Muscle layer of duodenum (tissue), 2 donors: ENCODE data around the gene SLC15A1.

Source experiments
- H3K27ac ChIP-seq: one replicate; pipeline ENCODE4 v1.7.0; 2013; ENCODE audit warnings: mild to moderate bottlenecking, low read length
- H3K27me3 ChIP-seq: one replicate; pipeline ENCODE4 v1.7.0; 2013; ENCODE audit warnings: low read depth, mild to moderate bottlenecking, control low read depth, low read length
- H3K36me3 ChIP-seq, 2 donors: one replicate each; pipeline ENCODE4 v1.7.0; 2013; ENCODE audit warnings: low read length in 2 of 2, control low read depth in 1 of 2, mild to moderate bottlenecking in 1 of 2; ENCODE audit not compliant: insufficient read depth in 2 of 2, control insufficient read depth in 1 of 2
- H3K4me1 ChIP-seq, 2 donors: one replicate each; pipeline ENCODE4 v1.7.0; 2013; ENCODE audit warnings: low read length in 2 of 2, mild to moderate bottlenecking in 2 of 2, control low read depth in 1 of 2, moderate library complexity in 1 of 2; ENCODE audit not compliant: insufficient read depth in 2 of 2, control insufficient read depth in 1 of 2
- H3K4me3 ChIP-seq, 2 donors: one replicate each; pipeline ENCODE4 v1.7.0; 2013; ENCODE audit warnings: low read length in 2 of 2, low read depth in 1 of 2, mild to moderate bottlenecking in 1 of 2
- H3K9me3 ChIP-seq, 2 donors: one replicate each; pipeline ENCODE4 v1.7.0; 2013; ENCODE audit warnings: low read length in 2 of 2, control low read depth in 1 of 2, mild to moderate bottlenecking in 1 of 2; ENCODE audit not compliant: control insufficient read depth in 1 of 2
- donor health status: healthy.

SLC15A1 gene

DNA sequence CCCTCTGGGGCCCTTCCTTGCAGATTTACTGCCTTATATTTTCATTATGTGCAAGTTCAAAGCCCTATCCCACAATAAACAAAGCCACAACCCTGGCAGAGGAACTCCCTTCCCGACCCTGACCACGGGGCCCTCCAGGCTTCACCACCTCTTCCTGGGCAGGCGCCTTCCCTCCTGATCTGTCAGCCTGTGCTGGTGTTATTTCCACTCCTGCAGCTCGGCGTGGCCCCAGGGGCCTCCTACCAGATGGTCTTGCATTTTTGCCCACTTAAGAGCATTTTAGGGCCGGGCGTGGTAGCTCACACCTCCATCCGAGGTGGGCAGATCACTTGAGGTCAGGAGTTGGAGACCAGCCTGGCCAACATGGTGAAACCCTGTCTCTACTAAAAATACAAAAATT lies 22.8 kb downstream of the SLC15A1 start:
- Histone ChIP-seq H3K36me3 (no peaks in the 10 kb centered on the region), H3K9me3 (no peaks in the 10 kb centered on the region), H3K27me3 (no peaks in the 10 kb centered on the region)

DNA sequence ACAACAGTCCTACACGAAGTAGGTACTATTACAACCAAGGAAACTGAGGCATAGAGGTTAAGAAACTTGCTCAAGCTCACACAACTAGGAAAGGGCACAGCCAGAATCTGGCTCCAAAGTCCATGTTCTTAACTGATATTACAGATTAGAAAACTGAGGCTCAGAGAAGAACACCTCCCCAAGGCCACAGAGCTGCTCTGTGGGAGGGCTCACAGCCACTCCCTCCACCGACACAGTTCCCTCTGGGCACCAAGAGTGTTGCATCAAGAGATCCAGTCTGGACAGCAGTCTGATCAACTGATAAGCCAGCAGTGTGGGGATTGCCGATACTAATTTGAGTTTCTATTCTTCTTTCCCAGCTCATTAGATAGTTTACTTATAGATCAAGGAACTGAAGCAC lies 29.5 kb downstream of the SLC15A1 start:
- no peak overlapping the region for H3K27ac ChIP-seq
- no peaks in the 10 kb centered on the region for H3K4me1 ChIP-seq
- H3K9me3 ChIP-seq, result no peaks in the 10 kb centered on the region
- H3K27me3 ChIP-seq, result no peaks in the 10 kb centered on the region
- H3K4me3 ChIP-seq, result no peak overlapping the region
- no peaks in the 10 kb centered on the region for H3K36me3 ChIP-seq

More for the DNA sequence above, 22.8 kb downstream of the SLC15A1 start:
- no peak overlapping the region for H3K4me3 ChIP-seq
- H3K27ac ChIP-seq, result no peak overlapping the region
- H3K4me1 ChIP-seq, result no peaks in the 10 kb centered on the region

DNA sequence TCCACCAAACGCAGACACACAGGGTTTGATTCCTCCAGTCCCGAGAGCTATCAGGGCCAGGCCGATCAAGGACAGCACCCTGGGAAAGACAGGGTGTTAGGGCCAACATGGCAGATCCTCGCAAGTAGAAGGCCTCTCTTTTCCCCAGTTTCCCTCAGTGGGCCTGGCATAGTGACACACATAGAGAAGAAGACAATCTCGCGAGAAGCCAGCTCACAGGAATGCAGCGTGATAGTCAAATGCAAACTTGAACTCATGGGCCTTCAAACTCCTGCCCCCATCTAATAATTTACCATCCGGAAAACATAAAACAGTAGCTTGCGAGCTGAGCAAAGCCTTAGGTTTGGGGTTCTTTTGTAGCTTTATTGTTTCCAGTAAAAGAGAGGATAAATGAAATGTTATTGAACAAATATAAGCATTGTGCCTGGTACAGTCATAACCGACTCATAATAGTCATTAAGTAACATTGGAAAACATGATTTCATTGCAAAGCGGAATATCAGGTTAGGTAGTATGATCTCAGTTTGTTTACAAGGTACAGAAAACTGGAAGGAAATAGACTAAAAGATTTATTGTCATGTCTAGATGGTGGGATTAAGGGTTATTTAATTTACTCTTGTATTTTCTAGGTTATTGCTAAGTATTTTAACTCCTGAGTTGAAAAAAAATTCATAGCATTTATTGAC lies 30.5 kb downstream of the SLC15A1 start:
- no peaks in the 10 kb centered on the region for H3K36me3 ChIP-seq
- no peak overlapping the region for H3K27ac ChIP-seq
- no peak overlapping the region for H3K4me3 ChIP-seq
- no peaks in the 10 kb centered on the region for H3K9me3 ChIP-seq
- H3K27me3 ChIP-seq, result no peaks in the 10 kb centered on the region
- no peaks in the 10 kb centered on the region for H3K4me1 ChIP-seq

DNA sequence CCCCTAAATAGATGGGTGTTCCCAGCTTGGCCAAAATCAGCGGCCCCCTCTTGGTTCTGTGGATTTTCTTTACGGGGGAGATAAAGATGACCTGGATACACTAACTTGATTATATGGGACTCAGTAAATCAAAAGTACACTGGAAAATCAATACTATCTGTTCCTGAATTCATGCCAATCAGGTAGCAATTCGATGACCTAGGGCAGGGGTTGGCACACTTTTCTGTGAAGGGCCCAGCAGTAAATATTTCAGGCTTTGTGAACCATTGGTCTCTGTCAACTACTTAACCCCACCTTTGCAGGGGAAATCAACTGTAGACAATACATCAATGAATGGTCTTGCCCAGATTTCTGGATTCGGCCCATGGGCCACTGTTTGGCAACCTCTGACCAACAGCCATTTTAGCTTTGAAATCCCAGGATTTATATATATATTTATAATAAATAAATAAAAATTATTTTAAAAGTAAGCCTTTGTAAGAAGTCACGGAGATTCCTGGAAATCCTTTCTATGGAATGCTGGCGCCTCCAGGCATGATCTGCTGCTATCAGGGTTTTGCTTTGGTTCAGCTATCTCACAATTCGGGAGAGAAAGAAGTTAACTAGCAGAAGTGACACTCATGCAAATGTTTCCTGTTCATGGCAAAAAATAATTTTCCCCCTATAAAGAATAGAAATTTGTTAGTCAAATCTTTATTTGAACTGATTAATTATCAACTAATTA lies 32.8 kb downstream of the SLC15A1 start:
- no peaks in the 10 kb centered on the region for H3K27me3 ChIP-seq
- H3K4me3 ChIP-seq, result no peak overlapping the region
- no peaks in the 10 kb centered on the region for H3K9me3 ChIP-seq
- H3K36me3 ChIP-seq, result no peaks in the 10 kb centered on the region
- no peaks in the 10 kb centered on the region for H3K4me1 ChIP-seq
- no peak overlapping the region for H3K27ac ChIP-seq

DNA sequence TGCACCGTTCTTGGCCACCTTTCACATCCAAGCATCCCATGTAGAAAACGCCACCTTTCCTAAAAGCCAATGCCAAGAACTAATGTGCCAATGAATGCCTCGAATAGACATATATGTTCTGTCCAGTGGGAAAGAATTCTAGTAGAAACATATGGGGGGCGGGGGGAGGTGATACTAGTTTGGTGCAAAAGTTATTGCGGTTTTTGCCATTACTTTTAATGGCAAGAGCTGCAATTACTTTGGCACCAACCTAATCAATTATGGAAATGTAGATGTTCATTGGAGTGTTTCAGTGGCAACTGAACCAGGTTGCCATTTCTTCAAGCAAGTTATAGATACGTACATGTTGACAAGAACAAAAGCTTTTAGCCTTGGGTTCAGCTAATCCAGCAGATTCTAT lies 34.6 kb downstream of the SLC15A1 start:
- H3K27ac ChIP-seq, result no peak overlapping the region
- H3K4me3 ChIP-seq, result no peak overlapping the region
- no peaks in the 10 kb centered on the region for H3K9me3 ChIP-seq
- no peaks in the 10 kb centered on the region for H3K36me3 ChIP-seq
- no peaks in the 10 kb centered on the region for H3K4me1 ChIP-seq
- no peaks in the 10 kb centered on the region for H3K27me3 ChIP-seq

DNA sequence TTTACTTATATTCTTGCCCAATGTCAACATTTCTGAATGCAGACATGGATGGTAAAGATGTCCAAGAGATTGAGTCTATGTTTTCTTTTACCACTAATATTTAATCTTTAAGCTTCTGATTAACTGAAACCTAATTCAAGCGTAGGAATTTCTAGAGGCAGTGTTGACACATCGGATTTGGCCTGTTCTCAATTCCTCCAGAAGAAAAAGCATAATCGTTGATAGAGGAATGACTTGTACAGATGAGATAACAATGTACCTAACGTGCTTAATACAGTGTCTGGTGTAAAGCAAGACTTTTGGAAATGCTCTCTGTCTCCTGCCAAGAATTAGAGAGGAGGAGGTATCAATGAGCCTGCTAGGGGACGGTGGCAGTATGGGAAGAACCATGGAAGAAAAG lies 35.2 kb downstream of the SLC15A1 start:
- H3K27ac ChIP-seq, result no peak overlapping the region
- H3K36me3 ChIP-seq, result no peaks in the 10 kb centered on the region
- no peaks in the 10 kb centered on the region for H3K4me1 ChIP-seq
- no peaks in the 10 kb centered on the region for H3K9me3 ChIP-seq
- no peaks in the 10 kb centered on the region for H3K27me3 ChIP-seq
- no peak overlapping the region for H3K4me3 ChIP-seq

DNA sequence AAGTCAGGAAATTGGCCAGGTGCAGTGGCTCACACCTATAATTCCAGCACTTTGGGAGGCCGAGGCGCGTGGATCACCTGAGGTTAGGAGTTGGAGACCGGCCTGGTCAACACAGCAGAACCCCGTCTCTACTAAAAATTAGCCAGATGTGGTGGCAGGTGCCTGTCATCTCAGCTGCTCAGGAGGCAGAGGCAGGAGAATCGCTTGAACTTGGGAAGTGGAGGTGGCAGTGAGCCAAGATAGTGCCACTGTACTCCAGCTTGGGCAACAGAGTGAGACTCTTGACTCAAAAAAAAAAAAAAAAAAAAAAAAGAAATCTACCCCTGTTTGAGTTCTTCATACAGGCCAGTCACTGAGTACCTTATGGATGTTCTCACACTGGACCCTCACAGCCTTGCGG lies 42.0 kb downstream of the SLC15A1 start:
- Histone ChIP-seq H3K4me1 (no peaks in the 10 kb centered on the region), H3K27me3 (no peaks in the 10 kb centered on the region), H3K36me3 (no peaks in the 10 kb centered on the region), H3K4me3 (no peak overlapping the region), H3K27ac (no peak overlapping the region), H3K9me3 (no peaks in the 10 kb centered on the region)

DNA sequence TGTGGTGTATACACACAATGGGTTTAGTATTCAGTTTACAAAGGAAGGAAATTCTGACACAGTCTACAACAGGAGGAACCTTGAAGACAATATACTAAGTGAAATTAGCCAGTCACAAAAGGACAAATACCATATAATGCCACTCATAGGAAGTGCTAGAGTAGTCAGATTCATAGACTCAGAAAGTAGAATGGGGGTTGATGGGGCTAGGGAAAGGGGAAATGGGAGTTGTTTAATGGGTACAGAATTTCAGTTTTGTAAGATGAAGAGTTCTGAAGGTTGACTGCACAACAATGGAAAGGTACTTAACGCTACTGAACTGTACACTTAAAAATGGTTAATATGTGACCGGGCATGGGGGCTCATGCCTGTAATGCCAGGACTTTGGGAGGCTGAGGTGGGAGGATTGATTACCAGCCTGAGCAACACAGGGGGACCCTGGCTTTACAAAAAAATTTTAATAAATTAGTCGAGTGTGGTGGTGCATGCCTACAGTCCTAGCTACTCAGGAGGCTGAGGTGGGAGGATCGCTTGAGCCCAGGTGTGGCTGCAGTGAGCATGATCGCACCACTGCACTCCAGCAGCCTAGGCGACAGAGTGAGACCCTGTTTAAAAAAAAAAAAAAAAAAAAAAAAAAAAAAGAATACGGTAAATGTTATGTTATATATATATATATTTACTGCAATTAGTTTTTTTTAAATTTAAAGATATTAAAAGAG lies 45.0 kb downstream of the SLC15A1 start:
- no peaks in the 10 kb centered on the region for H3K36me3 ChIP-seq
- H3K4me3 ChIP-seq, result no peak overlapping the region
- H3K9me3 ChIP-seq, result no peaks in the 10 kb centered on the region
- no peaks in the 10 kb centered on the region for H3K4me1 ChIP-seq
- H3K27ac ChIP-seq, result no peak overlapping the region
- no peaks in the 10 kb centered on the region for H3K27me3 ChIP-seq

DNA sequence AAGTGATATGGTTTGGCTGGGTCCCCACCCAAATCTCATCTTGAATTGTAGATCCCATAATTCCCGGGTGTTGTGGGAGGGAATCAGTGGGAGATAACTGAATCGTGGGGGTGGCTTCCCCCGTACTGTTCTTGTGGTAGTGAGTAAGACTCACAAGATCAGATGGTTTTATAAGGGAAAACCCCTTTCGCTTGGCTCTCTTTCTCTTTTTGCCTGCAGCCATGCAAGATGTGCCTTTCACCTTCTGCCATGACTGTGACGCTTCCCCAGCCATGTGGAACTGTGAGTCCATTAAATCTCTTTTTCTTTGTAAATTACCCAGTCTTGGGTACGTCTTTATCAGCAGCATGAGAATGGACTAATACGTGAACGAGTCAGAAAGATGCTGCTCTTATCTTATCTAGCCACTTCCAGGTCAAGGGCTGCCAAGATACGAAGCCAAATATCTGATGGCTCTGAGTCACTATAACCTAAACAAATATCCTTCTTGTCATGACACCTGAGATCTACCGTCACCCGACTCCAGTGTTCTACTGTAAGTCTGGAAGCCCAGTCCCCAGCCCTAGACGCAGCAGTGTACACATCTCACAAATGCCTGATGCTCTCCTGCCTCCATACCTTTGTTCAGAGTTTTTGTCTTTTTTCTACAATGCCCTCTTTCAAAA lies 45.9 kb downstream of the SLC15A1 start:
- Histone ChIP-seq H3K36me3 (no peaks in the 10 kb centered on the region), H3K9me3 (no peaks in the 10 kb centered on the region), H3K27ac (no peak overlapping the region)

DNA sequence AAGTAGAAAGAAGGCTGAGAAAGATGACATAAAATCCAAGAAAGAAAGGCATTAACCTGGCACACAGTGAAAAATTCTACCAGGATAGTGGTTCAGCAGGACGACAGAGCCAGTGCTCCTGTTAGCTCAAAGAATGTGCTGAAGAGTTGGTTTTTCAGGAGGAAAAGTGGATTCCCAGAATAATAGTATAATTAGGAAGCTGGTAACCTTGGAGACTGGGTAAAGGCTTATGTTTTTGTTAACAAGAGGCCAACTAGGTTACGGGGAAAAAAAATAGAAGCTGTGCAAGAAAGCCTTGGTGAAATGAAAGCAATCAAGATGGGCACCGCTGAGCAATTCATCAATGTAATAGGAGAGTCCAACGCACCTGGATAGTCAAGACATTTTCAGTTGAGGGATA lies 54.7 kb downstream of the SLC15A1 start:
- no peaks in the 10 kb centered on the region for H3K4me1 ChIP-seq
- no peaks in the 10 kb centered on the region for H3K36me3 ChIP-seq
- H3K9me3 ChIP-seq, result no peaks in the 10 kb centered on the region
- no peaks in the 10 kb centered on the region for H3K27me3 ChIP-seq
- no peak overlapping the region for H3K27ac ChIP-seq
- no peak overlapping the region for H3K4me3 ChIP-seq

More for the DNA sequence above, 45.9 kb downstream of the SLC15A1 start:
- no peak overlapping the region for H3K4me3 ChIP-seq
- H3K4me1 ChIP-seq, result no peaks in the 10 kb centered on the region
- H3K27me3 ChIP-seq, result no peaks in the 10 kb centered on the region

DNA sequence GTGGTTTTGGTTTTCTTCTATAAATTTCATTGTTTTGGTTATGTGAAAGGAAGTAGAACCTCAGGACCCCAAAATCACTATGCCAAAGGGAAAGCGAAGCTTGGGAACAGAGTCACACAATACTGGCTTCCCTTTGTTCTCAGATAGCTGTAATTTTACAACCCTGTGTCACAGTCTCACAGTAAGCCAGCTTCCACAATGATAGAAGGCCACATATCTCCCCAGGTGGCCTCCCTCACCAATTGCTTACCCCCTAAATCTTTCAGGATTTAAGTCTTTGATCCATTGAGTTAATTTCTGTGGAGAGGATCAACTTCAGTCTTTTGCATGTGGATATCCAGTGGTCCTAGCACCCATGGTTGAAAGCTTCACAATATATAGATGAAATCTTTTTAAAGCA lies 58.7 kb downstream of the SLC15A1 start:
- no peaks in the 10 kb centered on the region for H3K4me1 ChIP-seq
- H3K4me3 ChIP-seq, result no peak overlapping the region
- H3K27me3 ChIP-seq, result no peaks in the 10 kb centered on the region
- H3K27ac ChIP-seq, result no peak overlapping the region
- no peaks in the 10 kb centered on the region for H3K36me3 ChIP-seq
- H3K9me3 ChIP-seq, result no peaks in the 10 kb centered on the region
